Epithelial cell of proximal tubule (primary cell): ENCODE results near the gene MRM2. TPM values are rescaled to one million over a fixed set of nuclear protein-coding genes. Genes with fewer than 3 reads are reported as not detected.

Experiments used
- DNase-seq: peaks from one replicate; pipeline ENCODE4 v3.0.0-alpha.2; 2011; ENCODE audit warnings: low read depth
- H3K4me3 ChIP-seq: 2 replicates; pipeline ENCODE4 v1.5.1; 2011; ENCODE audit warnings: low read depth, mild to moderate bottlenecking, low read length
- total RNA-seq: library from RNA; depleted of rRNA; stranded (reverse); fragments of >200 nt; gene quantifications from 2 replicates; pipeline ENCODE4 v1.2.3, GENCODE V29; 2015
- TF ChIP-seq, protein P1 (sequence below): conservative IDR thresholded peaks from 2 replicates; pipeline ENCODE4 v1.5.1; 2012; ENCODE audit warnings: low read depth, mild to moderate bottlenecking, low read length

Gene MRM2
- total RNA-seq, 1 donor from 2014 or later: 26.1 TPM

DNA sequence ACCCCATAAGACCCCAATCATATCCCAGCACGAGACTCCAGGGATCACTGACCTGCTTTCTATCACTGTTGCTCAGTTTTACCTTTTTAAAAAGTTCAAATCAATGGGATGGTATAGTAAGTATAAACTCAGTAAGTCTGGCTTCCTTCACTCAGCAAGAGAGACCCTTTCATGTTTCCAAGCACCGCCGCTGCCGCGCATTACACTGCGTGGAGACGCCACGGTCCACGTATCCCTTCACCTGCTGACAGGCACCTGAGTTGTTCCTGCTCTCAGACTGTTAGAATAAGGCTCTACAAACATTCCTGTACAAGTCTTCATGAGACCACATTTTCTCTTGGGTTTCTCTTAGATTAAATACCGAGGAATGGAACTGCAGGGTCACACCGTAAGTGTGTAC lies 37.6 kb downstream of the MRM2 start:
- no peak overlapping the region for H3K4me3 ChIP-seq
- TF ChIP-seq, protein P1, sequence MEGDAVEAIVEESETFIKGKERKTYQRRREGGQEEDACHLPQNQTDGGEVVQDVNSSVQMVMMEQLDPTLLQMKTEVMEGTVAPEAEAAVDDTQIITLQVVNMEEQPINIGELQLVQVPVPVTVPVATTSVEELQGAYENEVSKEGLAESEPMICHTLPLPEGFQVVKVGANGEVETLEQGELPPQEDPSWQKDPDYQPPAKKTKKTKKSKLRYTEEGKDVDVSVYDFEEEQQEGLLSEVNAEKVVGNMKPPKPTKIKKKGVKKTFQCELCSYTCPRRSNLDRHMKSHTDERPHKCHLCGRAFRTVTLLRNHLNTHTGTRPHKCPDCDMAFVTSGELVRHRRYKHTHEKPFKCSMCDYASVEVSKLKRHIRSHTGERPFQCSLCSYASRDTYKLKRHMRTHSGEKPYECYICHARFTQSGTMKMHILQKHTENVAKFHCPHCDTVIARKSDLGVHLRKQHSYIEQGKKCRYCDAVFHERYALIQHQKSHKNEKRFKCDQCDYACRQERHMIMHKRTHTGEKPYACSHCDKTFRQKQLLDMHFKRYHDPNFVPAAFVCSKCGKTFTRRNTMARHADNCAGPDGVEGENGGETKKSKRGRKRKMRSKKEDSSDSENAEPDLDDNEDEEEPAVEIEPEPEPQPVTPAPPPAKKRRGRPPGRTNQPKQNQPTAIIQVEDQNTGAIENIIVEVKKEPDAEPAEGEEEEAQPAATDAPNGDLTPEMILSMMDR: no peak
- DNase-seq: no peak

DNA sequence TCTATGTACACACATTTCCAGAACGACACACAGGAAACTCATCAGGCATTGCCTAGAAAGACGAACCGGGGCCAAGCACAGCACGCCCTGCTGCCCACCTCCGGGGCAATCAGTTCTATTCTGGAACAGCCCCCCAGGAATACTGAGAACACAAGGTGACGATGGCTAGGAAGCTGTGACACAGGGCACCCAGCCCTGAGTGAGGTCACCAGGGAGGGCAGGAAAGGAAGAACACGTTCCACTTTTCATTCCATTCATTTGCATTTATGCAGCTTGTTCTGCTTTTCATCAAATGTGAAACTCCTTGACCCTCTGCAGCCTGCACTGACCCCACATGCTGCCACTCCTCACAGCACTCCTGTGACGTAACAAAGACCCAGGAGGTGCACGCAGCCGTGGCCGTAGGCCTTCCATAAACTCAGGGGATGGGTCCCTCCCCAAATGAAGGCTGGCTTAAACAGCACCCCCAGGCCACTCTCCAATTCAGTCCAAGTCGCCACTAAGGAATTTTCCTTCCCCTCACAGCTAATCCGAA lies 38.2 kb downstream of the MRM2 start:
- no peak for DNase-seq
- H3K4me3 ChIP-seq: no peak overlapping the region
- TF ChIP-seq, protein P1: no peak

DNA sequence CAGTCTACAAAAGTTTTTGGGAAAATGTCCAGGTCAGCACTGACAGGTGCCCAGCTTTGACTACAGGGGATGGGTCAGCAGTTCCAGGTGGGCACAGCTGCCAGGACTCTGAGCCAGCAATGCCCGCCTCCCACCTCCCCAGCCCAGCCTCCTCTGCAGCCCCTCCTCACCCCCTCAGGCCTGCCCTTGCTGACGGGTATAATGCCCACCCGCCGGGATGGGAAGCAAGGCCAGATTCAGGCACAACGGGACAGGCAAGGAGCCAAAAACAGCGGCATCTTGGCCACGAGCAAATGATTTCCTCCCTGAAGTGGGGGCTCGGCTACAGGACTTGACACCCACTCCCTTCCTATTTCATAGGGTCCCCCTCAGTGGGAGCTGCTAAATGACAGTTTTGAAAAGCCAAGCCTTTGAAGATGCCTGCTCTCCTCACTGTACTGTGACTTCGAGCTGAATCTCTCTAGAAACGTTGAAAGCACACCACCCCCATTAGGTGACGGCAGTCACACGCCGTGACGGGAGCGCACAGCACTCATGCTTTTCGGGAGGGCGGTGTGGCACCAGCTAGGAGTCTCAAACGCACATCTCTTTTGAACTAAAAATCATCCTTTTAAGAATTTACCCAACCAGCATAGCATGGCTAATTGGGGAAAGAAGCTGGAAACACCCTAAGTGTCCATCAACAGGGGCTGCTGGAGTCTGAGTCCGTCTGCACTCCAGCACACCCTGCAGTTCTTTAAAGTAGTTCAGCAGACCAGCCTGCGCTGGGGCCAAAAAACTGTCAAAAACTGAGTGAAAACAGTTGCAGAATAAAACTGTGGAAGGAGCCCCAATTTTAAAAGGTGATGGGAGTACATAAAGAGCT lies 38.9 kb downstream of the MRM2 start:
- H3K4me3 ChIP-seq: no peak overlapping the region
- no peak for DNase-seq
- TF ChIP-seq, protein P1: no peak

DNA sequence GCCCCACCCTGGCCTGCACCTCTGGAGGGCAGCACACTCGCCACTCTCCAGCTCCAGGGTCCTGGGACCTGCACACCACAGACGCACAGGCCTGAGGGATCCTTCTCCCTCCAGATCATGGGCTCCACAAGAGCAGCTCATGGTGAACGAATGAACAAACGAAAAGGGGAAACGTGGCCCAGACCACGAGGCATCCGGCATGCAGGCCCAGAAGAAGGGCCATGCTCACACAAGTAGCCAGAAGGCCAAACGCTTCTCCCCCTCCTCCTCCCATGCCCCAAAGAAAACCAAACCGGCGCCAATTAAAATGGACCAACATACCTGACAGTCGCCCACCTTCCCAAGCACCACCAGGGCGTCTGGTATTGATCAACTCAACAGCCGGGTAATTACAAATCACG lies 39.6 kb downstream of the MRM2 start:
- no peak for DNase-seq
- no peak overlapping the region for H3K4me3 ChIP-seq
- TF ChIP-seq, protein P1: no peak

DNA sequence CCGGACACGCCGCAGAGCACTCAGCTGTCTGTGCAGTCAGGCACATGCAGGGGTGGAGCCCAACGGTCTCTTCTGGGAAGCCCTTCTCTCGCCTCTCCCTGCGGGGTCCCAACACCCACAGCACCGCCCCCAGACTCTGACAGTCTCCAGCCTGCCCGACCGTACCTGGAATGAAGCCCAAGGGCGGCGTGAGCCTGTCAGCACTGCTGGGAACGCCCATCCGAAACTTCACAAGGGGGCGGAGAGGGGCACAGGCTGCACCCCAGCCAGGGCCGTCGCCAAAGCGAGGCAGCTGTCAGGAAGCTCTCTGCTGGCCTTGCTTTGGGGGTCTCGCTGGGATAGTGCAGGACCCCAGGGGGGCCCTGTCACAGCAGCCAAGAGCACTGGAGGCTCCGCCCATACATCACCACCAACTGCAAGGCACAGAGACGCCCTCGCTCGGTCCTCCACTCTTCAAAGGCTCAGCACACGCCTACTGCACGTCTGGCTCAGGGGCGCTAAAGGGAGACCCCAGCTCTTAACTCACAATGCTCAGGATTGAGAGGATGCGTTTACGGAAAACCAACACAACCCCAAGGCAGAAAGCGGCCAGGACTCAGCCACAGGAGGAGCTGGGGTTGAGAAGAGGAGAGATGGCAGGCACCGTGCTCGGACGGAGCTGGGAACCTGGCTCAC lies 40.2 kb downstream of the MRM2 start:
- TF ChIP-seq, protein P1: no peak
- no peak overlapping the region for H3K4me3 ChIP-seq
- DNase-seq: no peak

DNA sequence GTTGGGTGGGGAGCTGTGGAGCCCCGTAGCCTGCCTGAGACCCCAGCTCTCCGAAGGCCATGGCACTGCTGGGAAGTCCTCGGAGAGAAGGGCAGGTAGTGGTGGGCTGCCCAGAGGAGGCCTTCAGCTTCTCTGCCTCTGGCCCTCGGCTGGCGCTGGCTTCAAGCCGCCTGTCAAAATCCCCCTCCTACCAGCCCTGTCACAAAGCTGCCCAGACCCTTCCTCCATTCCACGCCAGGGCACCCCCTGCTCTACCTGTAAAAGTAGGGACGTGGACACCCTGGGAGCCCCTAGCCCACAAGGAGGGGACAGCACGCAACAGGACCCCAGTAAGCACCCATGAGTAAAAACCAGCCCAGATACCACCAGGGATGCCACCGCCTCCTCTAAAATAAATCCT lies 40.9 kb downstream of the MRM2 start:
- DNase-seq: no peak
- no peak overlapping the region for H3K4me3 ChIP-seq

More for the DNA sequence above, 40.9 kb downstream of the MRM2 start:
- TF ChIP-seq, protein P1: no peak
